Globus pallidus (tissue), 1 donor: ENCODE measurements around the gene WDR48.
A peak's percentile ranks its signal among the peaks of the same experiment; 100 is the strongest.

Experiments used
- DNase-seq: peaks from one replicate; pipeline ENCODE4 v3.0.0-alpha.2; 2015; ENCODE audit warnings: low spot score

WDR48 gene

GRCh38 chr3:39124876-39125840 is 73.3 kb downstream of the WDR48 start:
- DNase-seq: no peak

DNA sequence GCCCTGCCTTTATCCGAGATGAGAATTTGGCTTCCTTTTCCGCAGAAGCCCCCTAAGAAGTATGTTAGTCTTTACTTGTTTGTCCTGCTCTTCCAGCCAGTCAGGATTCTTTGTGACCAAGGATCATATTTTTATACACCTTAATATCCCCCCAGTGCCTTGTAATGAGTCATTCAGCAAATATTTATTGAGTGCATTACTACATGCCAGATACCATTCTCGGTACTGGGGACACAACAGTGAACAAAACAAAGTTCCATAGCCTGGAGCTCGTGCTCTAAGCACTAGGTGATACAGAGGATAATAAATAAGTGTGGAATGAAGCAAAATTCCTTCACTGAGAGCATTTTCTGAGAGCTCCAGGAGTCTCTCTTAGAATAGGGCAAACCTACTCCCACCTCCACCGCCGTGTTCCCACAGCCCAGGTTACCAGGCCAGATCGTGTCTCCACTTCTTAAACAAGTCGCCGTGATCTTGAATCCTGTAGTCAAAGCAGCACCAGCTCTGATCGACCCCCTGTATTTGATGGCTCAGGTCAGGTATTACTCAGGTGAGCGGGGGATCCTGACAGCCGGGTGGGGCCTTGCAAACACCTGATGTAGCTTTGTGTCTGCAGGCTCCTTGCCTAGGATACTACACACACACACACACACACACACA is 74.2 kb downstream of the WDR48 start:
- DNase-seq: no peak

GRCh38 chr3:39126532-39127071 is 74.8 kb downstream of the WDR48 start:
- peak; percentile 29 for DNase-seq

GRCh38 chr3:39127269-39127907 is 75.6 kb downstream of the WDR48 start:
- DNase-seq: no peak

GRCh38 chr3:39127908-39128304 is 76.1 kb downstream of the WDR48 start:
- no peak for DNase-seq

DNA sequence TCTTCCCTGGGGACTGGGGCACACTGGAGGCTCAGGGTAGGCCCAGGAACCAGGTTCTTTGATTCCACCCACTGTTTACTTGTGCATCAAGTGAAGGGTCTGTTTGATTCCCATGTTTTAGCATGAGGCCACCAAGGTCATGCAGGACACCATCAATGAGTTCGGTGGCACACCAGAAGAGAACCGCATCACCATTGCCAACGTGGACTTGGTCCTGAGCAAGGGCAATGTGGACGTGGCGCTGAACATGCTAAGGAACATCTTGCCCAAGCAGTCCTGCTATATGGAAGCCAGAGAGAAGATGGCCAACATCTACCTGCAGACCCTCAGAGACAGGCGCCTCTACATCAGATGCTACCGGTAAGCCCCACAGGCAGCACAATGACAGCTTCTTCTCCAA is 77.1 kb downstream of the WDR48 start:
- no peak for DNase-seq

GRCh38 chr3:39130026-39130425 is 78.2 kb downstream of the WDR48 start:
- no peak for DNase-seq

DNA sequence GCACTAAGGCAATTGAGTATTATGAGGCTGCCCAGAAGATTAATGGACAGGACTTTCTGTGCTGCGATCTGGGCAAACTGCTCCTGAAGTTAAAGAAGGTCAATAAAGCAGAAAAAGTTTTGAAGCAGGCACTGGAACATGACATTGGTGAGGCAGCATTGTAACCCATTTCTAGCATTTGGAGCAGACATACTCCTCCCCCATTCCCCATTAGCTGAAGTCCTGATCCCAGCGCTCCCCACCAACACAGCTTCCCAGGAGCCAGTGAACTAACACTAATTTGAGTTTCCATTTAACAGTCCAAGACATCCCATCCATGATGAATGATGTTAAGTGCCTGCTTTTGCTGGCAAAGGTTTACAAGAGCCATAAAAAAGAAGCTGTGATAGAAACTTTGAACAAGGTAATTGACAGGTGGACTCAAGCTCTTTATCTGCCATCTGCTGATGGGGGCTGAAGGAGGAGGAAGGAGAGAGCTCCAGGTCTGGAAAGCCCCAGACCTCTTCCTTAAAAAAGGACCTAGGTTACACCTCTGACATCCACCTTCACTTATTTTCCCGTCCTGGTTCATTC is 79.0 kb downstream of the WDR48 start:
- no peak for DNase-seq

DNA sequence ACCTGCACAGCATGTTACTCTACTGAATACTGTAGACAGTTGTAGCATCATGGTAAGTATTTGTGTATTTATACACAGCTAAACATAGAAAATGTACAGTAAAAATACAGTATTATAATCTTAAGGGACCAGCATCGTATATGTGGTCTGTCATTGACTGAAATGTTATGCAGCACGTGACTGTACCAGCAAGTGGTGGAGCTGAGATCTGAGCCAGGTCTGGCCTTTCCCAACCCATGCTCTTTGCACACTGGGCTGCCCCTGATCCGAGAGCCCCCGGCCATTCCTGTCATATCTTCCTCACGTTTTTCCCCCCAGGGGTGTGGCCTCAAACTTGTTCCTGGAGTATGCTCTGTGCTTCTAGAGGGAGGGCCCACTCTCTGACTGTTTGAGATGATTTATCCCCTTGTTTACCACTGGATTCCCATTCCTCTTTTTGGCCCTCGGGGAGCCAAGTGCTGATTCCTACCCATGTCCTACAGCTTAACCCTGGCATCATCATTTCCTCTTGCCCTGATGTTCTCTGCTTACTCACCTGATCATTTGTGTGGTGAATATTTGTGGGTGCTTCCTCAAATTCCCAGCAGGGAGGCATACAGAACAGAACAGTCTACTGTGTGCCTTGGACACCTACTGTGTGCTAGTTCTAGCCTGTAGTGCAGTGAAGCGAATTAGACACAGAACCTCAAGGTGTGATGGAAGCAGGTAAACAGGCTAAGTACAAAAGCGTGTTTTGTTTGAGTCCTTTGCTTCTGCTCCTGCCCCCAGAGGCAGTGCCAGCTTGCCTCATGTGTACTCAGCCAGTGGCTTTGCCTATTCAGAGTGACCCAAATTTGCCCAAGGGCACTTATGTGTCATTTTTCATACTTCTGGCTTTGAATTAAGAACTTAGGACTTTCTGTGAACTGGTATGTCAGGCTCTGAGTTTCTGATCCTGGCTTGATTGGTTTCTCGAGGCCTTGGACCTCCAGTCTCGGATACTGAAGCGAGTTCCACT is 80.6 kb downstream of the WDR48 start:
- no peak for DNase-seq

DNA sequence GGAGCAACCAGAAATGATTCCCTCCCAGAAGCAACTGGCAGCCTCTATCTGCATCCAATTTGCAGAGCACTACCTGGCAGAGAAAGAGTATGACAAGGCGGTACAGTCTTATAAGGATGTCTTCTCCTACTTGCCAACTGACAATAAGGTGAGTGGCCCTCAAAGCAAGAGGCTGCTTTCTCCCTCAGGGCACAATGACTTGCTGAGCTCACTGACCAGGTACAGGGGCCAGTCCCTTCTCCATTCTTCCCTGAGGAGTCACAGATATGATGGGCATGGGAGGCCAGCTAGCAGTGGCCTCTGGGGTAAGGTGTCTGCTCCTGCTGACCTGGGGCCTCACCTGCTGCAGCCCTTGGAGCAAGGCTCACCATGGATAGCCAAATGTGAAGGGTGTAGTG is 81.3 kb downstream of the WDR48 start:
- DNase-seq: no peak

- DNase-seq: no peak
Observed at GRCh38 chr3:39133822-39134221, 82.0 kb downstream of the WDR48 start.

- no peak for DNase-seq
Observed at GRCh38 chr3:39134305-39134704, 82.5 kb downstream of the WDR48 start.

- DNase-seq: no peak
Observed at GRCh38 chr3:39135170-39135805, 83.5 kb downstream of the WDR48 start.

DNA sequence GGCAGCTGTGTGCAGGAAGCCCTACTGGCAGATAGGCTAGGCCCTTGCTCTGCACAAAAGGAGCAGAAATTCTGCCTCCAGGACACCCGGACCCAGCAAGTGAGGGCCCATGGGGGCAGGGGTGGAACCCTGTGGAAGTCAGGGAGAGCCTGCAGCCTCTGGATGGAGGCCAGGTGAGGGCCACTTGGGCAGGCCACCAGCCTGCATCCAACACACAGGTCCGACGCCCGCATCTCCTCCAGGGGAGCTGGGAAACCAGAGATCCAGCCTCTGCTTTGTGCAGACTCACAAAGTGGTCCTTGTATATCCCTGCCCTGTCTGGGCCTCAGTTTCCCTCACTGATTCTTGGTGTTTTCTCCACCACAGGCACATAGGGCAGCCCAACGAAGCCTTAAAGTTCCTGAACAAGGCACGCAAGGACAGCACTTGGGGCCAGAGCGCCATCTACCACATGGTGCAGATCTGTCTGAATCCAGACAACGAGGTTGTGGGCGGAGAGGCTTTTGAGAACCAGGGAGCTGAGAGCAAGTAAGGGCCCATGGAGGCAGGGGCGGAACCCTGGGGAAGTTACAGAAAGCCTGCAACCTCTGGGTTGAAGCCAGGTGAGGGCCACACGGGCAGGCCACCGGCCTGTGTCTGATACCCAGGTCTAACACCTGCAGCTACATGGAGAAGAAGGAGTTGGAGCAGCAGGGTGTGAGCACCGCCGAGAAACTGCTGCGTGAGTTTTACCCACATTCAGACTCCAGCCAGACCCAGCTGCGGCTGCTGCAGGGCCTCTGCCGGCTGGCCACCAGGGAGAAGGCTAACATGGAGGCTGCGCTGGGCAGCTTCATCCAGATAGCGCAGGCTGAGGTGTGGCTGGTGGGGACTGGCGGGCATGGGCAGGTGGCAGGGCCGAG is 85.0 kb downstream of the WDR48 start:
- DNase-seq: no peak

GRCh38 chr3:39137435-39137936 is 85.7 kb downstream of the WDR48 start:
- no peak for DNase-seq

- no peak for DNase-seq
Observed at GRCh38 chr3:39137991-39138803, 86.4 kb downstream of the WDR48 start.

GRCh38 chr3:39138804-39139415 is 87.1 kb downstream of the WDR48 start:
- peak; percentile 55 for DNase-seq

GRCh38 chr3:39139442-39139841 is 87.6 kb downstream of the WDR48 start:
- DNase-seq: no peak
